DND-41 (cell line): Measurements from ENCODE around the gene ADAM30.

Experiments
- ATAC-seq: fragments of 200-7000 bp; cut with Tn5 transposase; 3 replicates; pipeline ENCODE4 v1.9.1; 2021; ENCODE audit warnings: low read depth; ENCODE audit not compliant: insufficient read depth
- DNase-seq: peaks from one replicate; pipeline ENCODE4 v3.0.0-alpha.2; 2020
- H2AFZ ChIP-seq: 2 replicates; pipeline ENCODE4 v1.6.0; 2012; ENCODE audit warnings: low read depth, low read length
- H3K27ac ChIP-seq: 2 replicates; pipeline ENCODE4 v1.5.1; 2012; ENCODE audit warnings: low read length, inconsistent platforms
- H3K27me3 ChIP-seq: fragments of 200-600 bp; sonication (generic); 2 replicates; pipeline ENCODE4 v1.6.0; 2012; ENCODE audit warnings: low read length, mild to moderate bottlenecking, inconsistent platforms; ENCODE audit not compliant: insufficient read depth, poor library complexity
- H3K36me3 ChIP-seq: 2 replicates; pipeline ENCODE4 v1.5.1; 2012; ENCODE audit warnings: low read length, inconsistent platforms; ENCODE audit not compliant: insufficient read depth
- H3K4me1 ChIP-seq: 2 replicates; pipeline ENCODE4 v1.5.1; 2012; ENCODE audit warnings: mild to moderate bottlenecking, low read length; ENCODE audit not compliant: insufficient read depth
- H3K4me2 ChIP-seq: 2 replicates; pipeline ENCODE4 v1.6.0; 2012; ENCODE audit warnings: mild to moderate bottlenecking, moderate library complexity, low read length, inconsistent platforms; ENCODE audit not compliant: insufficient read depth
- H3K4me3 ChIP-seq, 2 experiments: fragments of 200-600 bp in 1 of 2; shearing (Covaris generic) in 1 of 2; 2 replicates each; pipeline ENCODE4 v1.5.1; 2012 to 2016; ENCODE audit warnings: inconsistent platforms in 2 of 2, low read length in 2 of 2, mild to moderate bottlenecking in 2 of 2, low read depth in 1 of 2, moderate library complexity in 1 of 2
- H3K79me2 ChIP-seq: 2 replicates; pipeline ENCODE4 v1.6.0; 2012; ENCODE audit warnings: low read length, inconsistent platforms; ENCODE audit not compliant: insufficient read depth
- H3K9ac ChIP-seq: 2 replicates; pipeline ENCODE4 v1.6.0; 2012; ENCODE audit warnings: low read depth, mild to moderate bottlenecking, inconsistent platforms, low read length, moderate library complexity
- H3K9me3 ChIP-seq: 2 replicates; pipeline ENCODE4 v1.5.1; 2012; ENCODE audit warnings: low read length, moderate library complexity, mild to moderate bottlenecking, inconsistent platforms; ENCODE audit not compliant: insufficient read depth, severe bottlenecking
- H4K20me1 ChIP-seq: 2 replicates; pipeline ENCODE4 v1.6.0; 2012; ENCODE audit warnings: low read length; ENCODE audit not compliant: insufficient read depth
- EZH2 ChIP-seq: IDR thresholded peaks from 3 replicates; pipeline ENCODE4 v1.6.1; 2012; ENCODE audit warnings: borderline replicate concordance, low read depth, mild to moderate bottlenecking, moderate library complexity, low read length, inconsistent platforms; ENCODE audit not compliant: severe bottlenecking
- TF ChIP-seq, protein P1 (sequence below): IDR thresholded peaks from 2 replicates; pipeline ENCODE4 v1.5.1; 2012; ENCODE audit warnings: borderline replicate concordance, low read length, moderate library complexity, mild to moderate bottlenecking; ENCODE audit not compliant: poor library complexity, severe bottlenecking; ENCODE audit errors: extremely low read depth

ADAM30 gene

DNA sequence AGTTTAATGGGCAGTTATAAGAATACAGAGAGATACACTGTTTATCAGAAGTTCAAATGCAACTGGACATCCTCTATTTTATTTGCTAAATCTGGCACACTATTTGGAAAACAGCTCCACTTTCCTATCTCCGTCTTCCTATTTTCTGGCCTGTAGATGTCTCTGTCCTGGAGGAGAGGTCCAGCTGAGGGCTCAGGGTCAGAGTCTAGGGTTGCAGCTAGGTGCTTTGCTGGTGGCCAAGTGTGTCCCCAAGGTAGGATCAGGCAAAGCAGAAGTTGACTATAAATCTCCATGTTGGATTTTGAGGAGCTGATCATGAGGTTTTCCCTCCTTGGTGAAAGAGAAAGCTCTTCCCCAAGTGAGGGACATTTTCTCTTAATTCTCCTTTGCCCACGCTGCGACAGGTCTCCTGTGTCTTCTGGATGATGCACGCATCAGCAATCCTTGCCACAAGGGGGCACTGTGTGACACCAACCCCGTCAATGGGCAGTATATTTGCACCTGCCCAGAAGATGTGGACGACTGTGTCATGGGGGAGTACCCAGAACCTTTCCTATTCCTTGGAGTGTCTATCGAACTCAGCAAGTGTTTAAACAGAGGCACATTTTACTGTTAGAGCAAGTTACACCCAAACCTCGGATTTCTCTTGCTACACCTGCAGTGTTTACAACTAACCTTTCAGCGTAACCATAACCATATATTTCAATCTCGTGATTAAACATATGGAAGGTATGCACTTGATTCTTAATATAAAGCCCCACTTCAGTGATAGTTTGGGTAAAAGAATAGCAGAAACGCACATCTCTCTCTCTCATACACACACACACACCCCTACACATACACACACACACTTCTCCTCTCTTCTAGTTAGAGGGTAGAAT is 10.2 kb downstream of the ADAM30 start:
- peaks cover 7% of the 10 kb centered on the region; the same call in 1 of the 2 replicates for H3K4me1 ChIP-seq
- H3K9ac ChIP-seq = no peak overlapping the region
- H3K79me2 ChIP-seq = no peaks in the 10 kb centered on the region
- peak; percentile 84 for ATAC-seq
- H3K27me3 ChIP-seq = no peaks in the 10 kb centered on the region
- no peaks in the 10 kb centered on the region for H3K36me3 ChIP-seq
- no peak overlapping the region for H2AFZ ChIP-seq
- DNase-seq = peak; percentile 66
- TF ChIP-seq, protein P1, sequence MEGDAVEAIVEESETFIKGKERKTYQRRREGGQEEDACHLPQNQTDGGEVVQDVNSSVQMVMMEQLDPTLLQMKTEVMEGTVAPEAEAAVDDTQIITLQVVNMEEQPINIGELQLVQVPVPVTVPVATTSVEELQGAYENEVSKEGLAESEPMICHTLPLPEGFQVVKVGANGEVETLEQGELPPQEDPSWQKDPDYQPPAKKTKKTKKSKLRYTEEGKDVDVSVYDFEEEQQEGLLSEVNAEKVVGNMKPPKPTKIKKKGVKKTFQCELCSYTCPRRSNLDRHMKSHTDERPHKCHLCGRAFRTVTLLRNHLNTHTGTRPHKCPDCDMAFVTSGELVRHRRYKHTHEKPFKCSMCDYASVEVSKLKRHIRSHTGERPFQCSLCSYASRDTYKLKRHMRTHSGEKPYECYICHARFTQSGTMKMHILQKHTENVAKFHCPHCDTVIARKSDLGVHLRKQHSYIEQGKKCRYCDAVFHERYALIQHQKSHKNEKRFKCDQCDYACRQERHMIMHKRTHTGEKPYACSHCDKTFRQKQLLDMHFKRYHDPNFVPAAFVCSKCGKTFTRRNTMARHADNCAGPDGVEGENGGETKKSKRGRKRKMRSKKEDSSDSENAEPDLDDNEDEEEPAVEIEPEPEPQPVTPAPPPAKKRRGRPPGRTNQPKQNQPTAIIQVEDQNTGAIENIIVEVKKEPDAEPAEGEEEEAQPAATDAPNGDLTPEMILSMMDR = peak; percentile 90
- no peak for TF ChIP-seq EZH2
- no peak overlapping the region for H3K4me3 ChIP-seq
- peaks cover 14% of the 10 kb centered on the region for H3K9me3 ChIP-seq
- H3K27ac ChIP-seq = no peak overlapping the region
- no peak overlapping the region for H3K4me2 ChIP-seq
- H4K20me1 ChIP-seq = no peaks in the 10 kb centered on the region

DNA sequence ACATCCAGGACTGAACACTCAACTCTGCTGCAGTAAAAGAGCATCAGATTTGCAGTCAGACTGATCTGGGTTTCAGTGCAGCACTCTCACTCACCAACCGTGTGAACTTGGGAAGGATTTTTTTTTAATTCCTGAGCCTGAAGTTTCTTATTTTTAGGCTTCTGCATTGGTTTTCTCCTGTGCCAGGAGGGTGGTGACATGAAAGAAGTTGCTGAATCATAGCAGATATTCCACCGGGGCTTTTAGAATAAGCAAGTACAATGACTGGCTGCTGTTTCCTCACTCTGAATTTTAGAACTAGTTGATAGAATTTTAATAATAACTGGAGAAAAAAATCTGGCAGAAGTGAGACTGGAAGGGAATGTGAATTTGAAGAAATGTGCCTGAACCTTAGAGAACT is 11.6 kb downstream of the ADAM30 start:
- no peaks in the 10 kb centered on the region for H3K4me1 ChIP-seq
- peaks cover 14% of the 10 kb centered on the region for H3K9me3 ChIP-seq
- H3K27ac ChIP-seq = no peak overlapping the region
- no peak for ATAC-seq
- H3K36me3 ChIP-seq = no peaks in the 10 kb centered on the region
- no peaks in the 10 kb centered on the region for H3K79me2 ChIP-seq
- no peak for DNase-seq
- TF ChIP-seq, protein P1 = no peak
- no peak for TF ChIP-seq EZH2
- H4K20me1 ChIP-seq = no peaks in the 10 kb centered on the region
- H3K27me3 ChIP-seq = no peaks in the 10 kb centered on the region
- H3K9ac ChIP-seq = no peak overlapping the region
- H3K4me2 ChIP-seq = no peak overlapping the region
- H2AFZ ChIP-seq = no peak overlapping the region
- no peak overlapping the region for H3K4me3 ChIP-seq

DNA sequence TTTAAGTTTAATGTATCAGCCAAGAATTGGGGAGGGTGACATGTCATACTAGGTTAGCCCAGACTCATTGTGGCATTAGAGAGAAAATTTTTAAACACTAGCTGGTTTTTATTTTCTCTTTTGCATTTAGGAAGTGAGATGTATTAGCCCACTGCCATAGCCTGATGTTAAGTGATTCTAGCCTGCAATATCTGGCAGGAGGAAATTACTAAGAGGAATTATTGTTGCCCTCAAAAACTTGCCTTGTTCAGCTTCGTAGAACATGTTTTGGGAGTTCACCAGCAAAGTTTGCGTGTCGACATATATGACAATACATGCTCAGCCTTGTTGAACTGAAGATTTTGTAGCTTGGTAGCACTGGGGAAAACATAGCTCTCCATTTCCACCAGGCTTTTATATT is 12.5 kb downstream of the ADAM30 start:
- Histone ChIP-seq H3K27me3 (no peaks in the 10 kb centered on the region), H3K36me3 (no peaks in the 10 kb centered on the region), H3K9me3 (peaks cover 11% of the 10 kb centered on the region), H3K27ac (no peak overlapping the region), H2AFZ (no peak overlapping the region), H3K79me2 (no peaks in the 10 kb centered on the region), H3K9ac (no peak overlapping the region), H4K20me1 (no peaks in the 10 kb centered on the region), H3K4me2 (no peak overlapping the region), H3K4me3 (no peak overlapping the region), H3K4me1 (no peaks in the 10 kb centered on the region)
- ATAC-seq (no peak), DNase-seq (no peak)
- TF ChIP-seq, protein P1 = no peak
- TF ChIP-seq EZH2 = no peak
